ENCODE measurements around the gene ST6GALNAC3.
"Not testable (repeated sequence)": the region's sequence is repeated elsewhere in the genome, so short reads cannot be mapped to it uniquely, and the experiment has no call there.

The ST6GALNAC3 gene

DNA sequence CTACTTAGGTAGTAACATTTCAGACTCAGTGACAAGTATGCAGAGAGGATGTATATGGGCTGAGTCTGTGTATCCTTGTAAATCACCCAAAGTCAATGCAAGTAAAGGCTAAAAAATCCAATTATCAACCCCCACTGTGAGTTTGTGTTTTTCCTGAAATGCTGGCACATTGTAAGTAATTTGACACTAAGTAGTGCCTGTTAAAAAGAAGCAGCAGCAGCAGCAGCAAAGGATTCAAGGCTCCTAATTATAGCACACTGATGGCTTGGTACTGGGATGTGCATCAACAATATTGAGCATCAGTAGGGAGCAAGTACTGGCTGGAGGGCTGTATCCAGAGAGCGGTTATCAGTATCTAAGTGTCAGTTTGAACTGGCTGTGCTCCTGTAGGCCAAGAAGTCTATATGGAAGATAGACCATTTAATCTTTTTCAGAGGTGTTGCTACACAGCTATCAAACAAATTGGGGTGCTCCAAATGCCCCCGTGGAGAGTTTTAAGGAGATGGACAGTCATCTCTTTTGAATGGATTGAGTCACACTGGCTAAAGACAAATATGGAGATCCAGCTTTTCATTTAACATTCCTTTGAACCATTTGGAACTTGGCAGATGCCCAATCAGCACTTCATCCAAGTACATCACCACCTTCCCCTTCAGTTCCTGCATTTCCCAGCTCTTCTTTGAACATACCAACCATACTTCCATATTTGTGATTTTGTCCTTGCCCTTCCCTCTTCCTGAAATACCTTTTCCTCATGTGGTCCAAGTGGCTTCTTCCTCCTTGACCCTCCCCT lies 551.5 kb downstream of the ST6GALNAC3 start:
- in situ Hi-C loops (cut with MboI; ENCODE audit: low pct_unique_long_range_greater_than_20kb, low sequenced_read_pairs): no loop called here

DNA sequence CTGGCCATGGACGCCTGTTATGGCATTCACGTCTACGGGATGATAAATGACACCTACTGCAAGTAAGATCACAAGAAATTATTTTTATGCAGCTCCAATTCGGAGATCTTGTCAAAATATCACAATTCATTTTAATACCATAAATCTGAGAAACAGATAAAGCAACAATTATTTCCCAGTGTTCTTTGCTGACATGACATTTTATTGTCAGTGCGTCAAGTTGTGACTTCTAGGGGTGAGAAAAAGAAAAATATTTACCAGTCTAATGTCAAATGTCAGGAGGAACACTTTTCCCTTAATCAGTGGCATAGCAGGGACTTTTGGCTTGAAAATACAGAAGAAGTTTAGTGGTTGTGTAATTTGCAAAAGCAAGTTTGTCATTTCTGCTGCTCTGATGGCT lies 553.0 kb downstream of the ST6GALNAC3 start:
- in situ Hi-C loops (cut with MboI; ENCODE audit: low pct_unique_long_range_greater_than_20kb, low sequenced_read_pairs): no loop called here
- no peak for DNase-seq

More for the DNA sequence above, 551.5 kb downstream of the ST6GALNAC3 start:
- DNase-seq: no peak

DNA sequence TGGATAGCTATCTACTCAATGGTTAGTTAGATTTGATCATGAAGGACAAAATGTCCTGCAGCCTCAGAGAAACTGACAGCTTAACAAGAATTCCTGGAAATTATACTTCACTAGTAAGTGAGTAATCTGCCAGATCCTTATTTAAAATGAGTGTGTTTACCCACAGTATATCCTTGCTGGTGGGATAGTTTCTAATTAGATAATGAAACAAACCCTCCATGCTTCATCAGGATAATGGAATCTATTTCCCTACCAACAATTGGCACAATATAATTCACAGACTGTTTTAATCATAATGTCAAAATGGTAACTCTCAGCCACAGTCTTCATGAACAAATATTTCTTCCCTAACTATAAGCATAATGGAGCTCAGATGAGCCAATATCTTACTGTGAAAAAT lies 553.4 kb downstream of the ST6GALNAC3 start:
- in situ Hi-C loops (cut with MboI; ENCODE audit: low pct_unique_long_range_greater_than_20kb, low sequenced_read_pairs): no loop called here
- no peak for DNase-seq

GRCh38 chr1:76632136-76632535 lies 557.6 kb downstream of the ST6GALNAC3 start:
- in situ Hi-C loops (cut with MboI; ENCODE audit: low pct_unique_long_range_greater_than_20kb, low sequenced_read_pairs): no loop called here
- DNase-seq: no peak

GRCh38 chr1:76635784-76636183 lies 561.2 kb downstream of the ST6GALNAC3 start:
- in situ Hi-C loops (cut with MboI; ENCODE audit: low pct_unique_long_range_greater_than_20kb, low sequenced_read_pairs): no loop called here
- DNase-seq: no peak

- in situ Hi-C loops (cut with MboI; ENCODE audit: low pct_unique_long_range_greater_than_20kb, low sequenced_read_pairs): no loop called here
Observed at GRCh38 chr1:76639181-76639580, 564.6 kb downstream of the ST6GALNAC3 start.

DNA sequence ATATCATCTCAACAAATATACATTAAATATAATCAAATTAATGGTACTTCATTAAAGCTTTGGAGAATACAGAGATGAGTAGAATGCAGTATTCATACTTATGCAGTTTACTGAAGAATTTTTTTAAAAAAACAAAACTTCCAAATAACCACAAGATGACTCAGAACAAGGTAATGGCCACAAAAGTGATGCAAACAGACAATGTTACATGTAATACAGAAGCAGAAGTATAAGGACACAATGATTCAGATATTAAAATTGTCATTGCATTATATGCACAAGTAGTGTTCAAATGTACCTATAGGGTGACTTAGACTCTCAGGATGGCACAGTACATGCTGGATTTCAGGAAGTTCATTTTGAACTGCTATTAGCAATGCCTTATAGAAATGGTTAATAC lies 565.5 kb downstream of the ST6GALNAC3 start:
- in situ Hi-C loops (cut with MboI; ENCODE audit: low pct_unique_long_range_greater_than_20kb, low sequenced_read_pairs): no loop called here
- DNase-seq: no peak

More at GRCh38 chr1:76639181-76639580, 564.6 kb downstream of the ST6GALNAC3 start:
- no peak for DNase-seq

- in situ Hi-C loops (cut with MboI; ENCODE audit: low pct_unique_long_range_greater_than_20kb, low sequenced_read_pairs): no loop called here
- DNase-seq: no peak
Observed at GRCh38 chr1:76640723-76641122, 566.2 kb downstream of the ST6GALNAC3 start.

GRCh38 chr1:76644139-76644538 lies 569.6 kb downstream of the ST6GALNAC3 start:
- in situ Hi-C loops (cut with MboI; ENCODE audit: low pct_unique_long_range_greater_than_20kb, low sequenced_read_pairs): no loop called here
- DNase-seq: no peak

DNA sequence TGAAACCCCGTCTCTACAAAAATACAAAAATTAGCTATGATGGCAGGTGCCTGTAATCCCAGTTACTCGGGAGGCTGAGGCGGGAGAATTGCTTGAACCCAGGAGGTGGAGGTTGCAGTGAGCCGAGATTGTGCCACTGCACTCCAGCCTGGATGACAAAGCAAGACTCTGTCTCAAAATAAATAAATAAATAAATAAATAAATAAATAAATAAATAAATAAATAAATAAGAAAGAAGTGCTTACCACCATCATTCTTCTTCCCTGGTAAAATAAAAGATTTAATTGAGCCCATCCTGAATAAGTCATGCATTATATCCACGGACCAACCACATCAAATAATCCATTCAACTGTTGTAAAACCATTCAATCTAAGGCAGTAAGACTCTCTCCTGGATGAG lies 578.3 kb downstream of the ST6GALNAC3 start:
- DNase-seq; in situ Hi-C loops (cut with MboI; ENCODE audit: low pct_unique_long_range_greater_than_20kb, low sequenced_read_pairs): not testable (repeated sequence)

DNA sequence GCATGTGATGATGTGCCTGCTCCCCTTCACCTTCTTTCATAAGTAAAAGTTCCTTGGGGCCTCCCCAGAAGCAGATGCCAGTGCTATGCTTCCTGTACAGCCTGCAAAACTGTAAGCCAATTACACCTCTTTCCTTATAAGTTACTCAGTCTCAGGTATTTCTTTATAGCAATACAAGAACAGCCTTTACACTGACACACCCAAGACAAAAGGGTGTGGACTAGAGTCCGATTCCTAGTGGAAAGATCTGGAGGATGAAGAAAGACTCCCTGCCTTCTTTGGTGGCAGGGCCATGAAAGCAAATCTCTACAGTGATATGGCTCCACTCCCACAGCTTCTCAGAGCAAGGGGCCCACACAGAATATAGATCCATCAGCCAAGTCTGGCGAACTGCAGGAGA lies 583.1 kb downstream of the ST6GALNAC3 start:
- no peak for DNase-seq
- in situ Hi-C loops (cut with MboI; ENCODE audit: low pct_unique_long_range_greater_than_20kb, low sequenced_read_pairs): no loop called here

- DNase-seq: no peak
- in situ Hi-C loops (cut with MboI; ENCODE audit: low pct_unique_long_range_greater_than_20kb, low sequenced_read_pairs): no loop called here
Observed at GRCh38 chr1:76659171-76659940, 584.8 kb downstream of the ST6GALNAC3 start.

GRCh38 chr1:76661531-76661930 lies 587.0 kb downstream of the ST6GALNAC3 start:
- in situ Hi-C loops (cut with MboI; ENCODE audit: low pct_unique_long_range_greater_than_20kb, low sequenced_read_pairs): no loop called here
- DNase-seq: no peak

DNA sequence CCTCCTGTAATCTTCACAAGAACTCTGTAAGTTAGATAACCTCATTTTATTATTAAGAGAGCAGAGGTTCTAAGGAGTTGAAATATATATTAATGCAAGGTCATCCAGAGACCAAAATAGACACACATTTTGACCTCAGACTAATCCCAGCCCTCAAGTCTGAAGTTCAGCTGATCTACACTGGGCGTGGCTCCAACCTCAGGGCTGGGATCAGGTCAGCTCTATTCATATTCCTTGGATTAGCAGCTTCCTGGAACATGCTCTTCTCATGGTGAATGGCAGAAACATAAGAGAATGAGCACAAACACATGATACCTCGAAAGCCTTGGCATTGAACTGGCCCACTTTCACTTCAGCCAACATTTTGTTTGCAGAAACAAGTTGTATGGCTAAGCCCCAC lies 592.0 kb downstream of the ST6GALNAC3 start:
- no peak for DNase-seq
- in situ Hi-C loops (cut with MboI; ENCODE audit: low pct_unique_long_range_greater_than_20kb, low sequenced_read_pairs): no loop called here

GRCh38 chr1:76668046-76668445 lies 593.5 kb downstream of the ST6GALNAC3 start:
- in situ Hi-C loops (cut with MboI; ENCODE audit: low pct_unique_long_range_greater_than_20kb, low sequenced_read_pairs): no loop called here
- DNase-seq: peak; percentile 69

DNA sequence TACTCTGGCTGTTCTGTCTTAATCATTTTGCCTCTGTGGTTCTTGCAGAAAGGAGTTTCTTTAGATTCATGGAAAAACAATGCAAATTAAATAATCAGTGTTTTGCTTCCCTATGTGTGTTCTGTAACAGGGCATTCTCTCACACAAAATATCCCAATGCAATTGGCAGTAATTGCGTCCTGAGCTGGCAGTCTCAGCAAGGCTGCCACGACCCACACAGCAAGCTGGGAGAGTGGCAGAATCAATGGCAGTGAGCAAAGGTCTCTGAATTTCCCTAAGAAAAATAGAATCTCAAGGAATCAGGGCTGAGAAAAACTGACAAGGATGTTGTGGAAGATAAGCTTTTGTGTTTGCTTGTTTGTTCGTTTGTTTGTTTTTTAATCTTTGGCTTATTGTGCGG lies 594.6 kb downstream of the ST6GALNAC3 start:
- in situ Hi-C loops (cut with MboI; ENCODE audit: low pct_unique_long_range_greater_than_20kb, low sequenced_read_pairs): no loop called here

DNA sequence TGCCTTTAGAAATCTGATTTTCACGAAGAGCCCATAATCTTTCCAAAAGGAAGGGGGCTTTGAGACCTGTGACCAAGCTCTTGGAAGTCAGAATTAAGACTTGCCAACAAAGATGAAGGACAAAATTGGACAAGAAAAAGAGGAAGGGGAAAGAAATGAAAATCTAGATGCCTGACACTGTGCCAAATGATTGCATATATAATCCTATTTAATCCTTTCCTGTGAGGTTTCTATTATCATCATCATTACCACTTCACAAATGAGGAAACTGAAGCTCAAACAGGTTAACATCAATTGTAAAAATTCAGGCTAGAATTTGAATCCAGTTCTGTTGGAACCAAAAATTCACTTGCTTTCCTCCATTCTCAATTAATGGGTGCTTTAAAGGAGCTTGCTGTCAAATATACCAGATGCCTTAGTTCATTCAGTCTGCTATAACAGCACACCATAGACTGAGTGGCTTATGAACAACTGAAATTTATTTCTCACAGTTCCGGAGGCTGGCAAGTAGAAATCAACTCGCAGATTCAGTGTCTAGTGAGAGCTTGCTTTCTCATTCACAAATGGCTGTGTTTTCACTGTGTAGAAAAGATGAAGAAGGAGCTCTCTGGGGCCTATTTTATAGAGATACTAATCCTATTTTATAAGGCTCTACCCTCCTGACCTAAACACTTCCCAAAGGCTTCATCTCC lies 595.2 kb downstream of the ST6GALNAC3 start:
- in situ Hi-C loops (cut with MboI; ENCODE audit: low pct_unique_long_range_greater_than_20kb, low sequenced_read_pairs): no loop called here
- peak; percentile 58 for DNase-seq

More for the DNA sequence above, 594.6 kb downstream of the ST6GALNAC3 start:
- DNase-seq: no peak

- DNase-seq: no peak
- in situ Hi-C loops (cut with MboI; ENCODE audit: low pct_unique_long_range_greater_than_20kb, low sequenced_read_pairs): no loop called here
Observed at GRCh38 chr1:76674689-76675210, 600.2 kb downstream of the ST6GALNAC3 start.
